HepG2 (cell line): ENCODE data around the gene NOTCH3. TPM values are rescaled to one million over a fixed set of nuclear protein-coding genes. Genes with fewer than 3 reads are reported as not detected.

ENCODE experiments used
- ATAC-seq: fragments of 200-7000 bp; cut with Tn5 transposase; 3 replicates; pipeline ENCODE4 v1.9.1; 2020; ENCODE audit warnings: mild to moderate bottlenecking, moderate library complexity
- BruUV-seq: library from RNA; stranded (reverse); fragments of 400-500 nt; replicated peaks from 2 replicates; lab custom pipeline; 2021; lab: Mats Ljungman, UMichigan
- CTCF ChIA-PET: fragments of 300-600 bp; formaldehyde crosslinking; extraction: SDS; loops from one replicate; lab custom pipeline; 2021; ENCODE audit warnings: low total read pairs, inconsistent platforms, low intra/inter-chr PET ratio; lab: Yijun Ruan, JAX
- POLR2A ChIA-PET: fragments of 350-600 bp; sonication (Branson Sonifier 250); formaldehyde crosslinking; loops from one replicate; lab custom pipeline; 2020; ENCODE audit warnings: antibody characterized with exemption, inconsistent platforms; lab: Yijun Ruan, JAX
- DNase-seq: peaks from one replicate; pipeline ENCODE4 v3.0.0-alpha.2; 2015; ENCODE audit warnings: low spot score
- FAIRE-seq: peaks from 3 replicates; lab custom pipeline; 2011; peaks lifted over from hg19 to GRCh38; lab: Jason Lieb, UNC
- H2AFZ ChIP-seq: one replicate; pipeline ENCODE4 v1.6.1; 2011; ENCODE audit warnings: low read length, inconsistent platforms
- H3K27ac ChIP-seq: fragments of 300-600 bp; 3 replicates; pipeline ENCODE4 v1.8.0; 2011; ENCODE audit warnings: mixed run types, mild to moderate bottlenecking, mixed read lengths, low read length, inconsistent platforms; ENCODE audit not compliant: insufficient read depth; ENCODE audit errors: extremely low read length
- H3K27me3 ChIP-seq, 2 experiments: fragments of 200-600 bp in 1 of 2; 2 replicates in 1 of 2; 3 replicates in 1 of 2; pipeline versions ENCODE4 v1.6.0 to v1.8.0; 2011; ENCODE audit warnings: low read length in 2 of 2, mild to moderate bottlenecking in 2 of 2, moderate library complexity in 2 of 2, inconsistent platforms in 1 of 2; ENCODE audit not compliant: insufficient read depth in 2 of 2, control insufficient read depth in 1 of 2
- H3K36me3 ChIP-seq, 2 experiments: fragments of 200-600 bp in 1 of 2; replicated peaks in 1 of 2; 2 replicates in 1 of 2; 3 replicates in 1 of 2; pipeline versions ENCODE4 v1.5.1 to v1.8.0; 2011; ENCODE audit warnings: low read length in 2 of 2, inconsistent platforms in 1 of 2; ENCODE audit not compliant: insufficient read depth in 2 of 2, control insufficient read depth in 1 of 2
- H3K4me1 ChIP-seq: 2 replicates; pipeline ENCODE4 v1.5.1; 2012; ENCODE audit warnings: low read length, inconsistent platforms; ENCODE audit not compliant: insufficient read depth
- H3K4me2 ChIP-seq: 2 replicates; pipeline ENCODE4 v1.6.0; 2011; ENCODE audit warnings: low read depth, low read length, inconsistent platforms
- H3K4me3 ChIP-seq, 3 experiments: fragments of 200-600 bp in 1 of 3; sonication (generic), shearing (Covaris generic) in 1 of 3; replicated peaks in 1 of 3; 2 replicates each; pipeline ENCODE4 v1.5.1; 2011 to 2016; ENCODE audit warnings: low read length in 3 of 3, inconsistent platforms in 2 of 3, low read depth in 2 of 3, mild to moderate bottlenecking in 2 of 3, control low read depth in 1 of 3, mixed read lengths in 1 of 3; ENCODE audit not compliant: insufficient read depth in 1 of 3
- H3K79me2 ChIP-seq: one replicate; pipeline ENCODE4 v1.6.1; 2011; ENCODE audit warnings: low read length, inconsistent platforms; ENCODE audit not compliant: insufficient read depth
- H3K9ac ChIP-seq: 2 replicates; pipeline ENCODE4 v1.6.0; 2011; ENCODE audit warnings: mild to moderate bottlenecking, low read depth, low read length, inconsistent platforms; ENCODE audit not compliant: insufficient read depth
- H3K9me3 ChIP-seq: 2 replicates; pipeline ENCODE4 v1.5.1; 2012; ENCODE audit warnings: mild to moderate bottlenecking, low read length
- H4K20me1 ChIP-seq: 2 replicates; pipeline ENCODE4 v1.6.0; 2011; ENCODE audit warnings: inconsistent platforms, mild to moderate bottlenecking, low read length, moderate library complexity; ENCODE audit not compliant: insufficient read depth
- FLYWCH1 ChIP-seq: sonication (generic); formaldehyde crosslinking; IDR thresholded peaks from 2 replicates; pipeline ENCODE4 v1.8.1; 2023; ENCODE audit warnings: mild to moderate bottlenecking, missing genetic modification reagents
- FOSL1 ChIP-seq: sonication (generic); formaldehyde crosslinking; IDR thresholded peaks from 2 replicates; pipeline ENCODE4 v1.9.0; 2021; ENCODE audit warnings: missing genetic modification reagents, borderline replicate concordance
- FOXM1 ChIP-seq: sonication (generic); formaldehyde crosslinking; IDR thresholded peaks from 2 replicates; pipeline ENCODE4 v1.5.0; 2020; ENCODE audit warnings: missing genetic modification reagents
- ZNF556 ChIP-seq: sonication (generic); formaldehyde crosslinking; IDR thresholded peaks from 2 replicates; pipeline ENCODE4 v1.4.0; 2020; ENCODE audit warnings: mild to moderate bottlenecking, missing genetic modification reagents, borderline replicate concordance
- ZNF614 ChIP-seq: IDR thresholded peaks from 2 replicates; pipeline ENCODE4 v1.6.1; 2018; ENCODE audit warnings: missing biosample characterization, missing genetic modification reagents, inconsistent platforms, borderline replicate concordance
- WGBS: methylation state at CpG from one replicate; pipeline ENCODE4 v1.1.6; 2017; ENCODE audit warnings: low lambda C conversion rate; 5-methylcytosine and 5-hydroxymethylcytosine counted together
- in situ Hi-C: cut with HindIII; loops from 2 replicates; pipeline ENCODE4 v1.10.0; 2017; ENCODE audit warnings: low pct_unique_long_range_greater_than_20kb; ENCODE audit not compliant: extremely low pct_ligation_motif_present
- intact Hi-C: fragments of 100-400 bp; cut with micrococcal nuclease; formaldehyde crosslinking; loops from one replicate; pipeline ENCODE4 v1.10.0; 2022; ENCODE audit not compliant: unreplicated experiment
- polyA plus RNA-seq, 8 experiments: library from polyadenylated mRNA; depleted of rRNA in 3 of 8; stranded (reverse) in 7 of 8; unstranded in 1 of 8; fragments of >200 nt; fragmentation: Illumina TruSeq in 4 of 8; extraction: Trizol in 4 of 8; gene quantifications; 2 replicates each; pipeline versions ENCODE4 v1.2.1 to v1.2.3, GENCODE V29; 2011 to 2016; ENCODE audit warnings: low read depth in 4 of 8, missing spikeins in 1 of 8, mixed read lengths in 1 of 8; ENCODE audit not compliant: insufficient read depth in 1 of 8
- total RNA-seq, 5 experiments: library from RNA; depleted of rRNA; stranded (reverse); fragments of >200 nt; fragmentation: Illumina TruSeq; extraction: Trizol; gene quantifications; 2 replicates each; pipeline ENCODE4 v1.2.3, GENCODE V29; 2016; ENCODE audit warnings: low read depth in 1 of 5
- TF ChIP-seq, protein P1 (sequence below): sonication (generic); IDR thresholded peaks from 2 replicates; pipeline ENCODE4 v1.6.1; 2016; ENCODE audit warnings: low read depth, borderline replicate concordance
- TF ChIP-seq, protein P2 (sequence below): sonication (generic); formaldehyde crosslinking; IDR thresholded peaks from 2 replicates; pipeline ENCODE4 v1.5.0; 2020; ENCODE audit warnings: mild to moderate bottlenecking, missing genetic modification reagents, borderline replicate concordance
- TF ChIP-seq, protein P3 (sequence below): sonication (generic); formaldehyde crosslinking; IDR thresholded peaks from 2 replicates; pipeline ENCODE4 v1.4.0; 2020; ENCODE audit warnings: missing genetic modification reagents, mild to moderate bottlenecking, borderline replicate concordance

The NOTCH3 gene
- total and polyA plus RNA-seq, 2 of the 13 experiments (the other 11 are each of a cell fraction or from before 2014, with no cell fraction given), result 0.09 to 0.28 TPM

DNA sequence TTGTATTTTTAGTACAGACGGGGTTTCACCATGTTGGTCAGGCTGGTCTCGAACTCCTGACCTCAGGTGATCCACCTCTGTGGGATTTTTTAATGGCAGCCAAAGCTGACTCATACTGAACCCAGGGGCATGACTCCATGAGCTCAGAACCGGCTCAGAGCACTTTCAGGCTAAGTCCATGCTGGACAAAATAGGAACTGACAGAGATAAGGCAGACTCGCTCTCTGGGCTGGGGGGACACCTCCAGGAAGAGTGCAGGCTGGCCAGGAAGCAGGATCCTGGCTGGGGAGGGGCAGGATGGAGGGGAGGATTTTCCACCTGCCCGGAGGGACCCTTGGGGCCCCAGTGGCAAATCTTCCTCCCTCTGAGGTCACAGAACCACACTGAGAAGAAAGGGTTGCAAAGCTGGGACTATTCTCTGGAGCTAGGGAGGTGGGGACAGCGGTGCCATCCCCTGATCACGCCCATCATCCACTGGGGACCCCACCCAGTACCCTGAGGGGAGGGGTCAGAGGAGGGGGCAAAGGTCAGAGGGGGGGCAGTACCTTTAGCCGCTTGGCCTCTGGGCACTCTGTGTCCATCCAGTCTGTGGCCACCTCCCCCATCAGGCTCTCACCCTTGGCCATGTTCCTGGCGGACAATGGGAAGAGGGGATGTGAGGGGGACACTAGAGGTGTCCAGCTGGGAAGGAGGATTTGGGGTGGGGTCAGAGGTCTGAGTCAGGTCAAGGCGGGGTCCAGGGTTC lies 31.1 kb downstream of the NOTCH3 start:
- FAIRE-seq (no peak), ATAC-seq (no peak), DNase-seq (no peak)
- Histone ChIP-seq H3K9ac (no peak overlapping the region), H3K4me3 (no peak overlapping the region), H3K4me2 (no peak overlapping the region), H3K9me3 (peaks cover 19% of the 10 kb centered on the region), H3K36me3 (no peaks in the 10 kb centered on the region), H2AFZ (no peak overlapping the region), H3K4me1 (peaks cover 39% of the 10 kb centered on the region), H3K79me2 (no peaks in the 10 kb centered on the region), H4K20me1 (no peaks in the 10 kb centered on the region; the same call in 1 of the 2 replicates), H3K27me3 (no peaks in the 10 kb centered on the region), H3K27ac (no peak overlapping the region)
- no TSS peak for BruUV-seq
- TF ChIP-seq FOXM1 (CRISPR knock-in tag), result no peak
- no peak for TF ChIP-seq ZNF556 (CRISPR knock-in tag)
- TF ChIP-seq, protein P1, sequence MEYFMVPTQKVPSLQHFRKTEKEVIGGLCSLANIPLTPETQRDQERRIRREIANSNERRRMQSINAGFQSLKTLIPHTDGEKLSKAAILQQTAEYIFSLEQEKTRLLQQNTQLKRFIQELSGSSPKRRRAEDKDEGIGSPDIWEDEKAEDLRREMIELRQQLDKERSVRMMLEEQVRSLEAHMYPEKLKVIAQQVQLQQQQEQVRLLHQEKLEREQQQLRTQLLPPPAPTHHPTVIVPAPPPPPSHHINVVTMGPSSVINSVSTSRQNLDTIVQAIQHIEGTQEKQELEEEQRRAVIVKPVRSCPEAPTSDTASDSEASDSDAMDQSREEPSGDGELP, result no peak
- no peak for TF ChIP-seq FLYWCH1
- no peak for TF ChIP-seq ZNF614 (CRISPR knock-in tag)
- TF ChIP-seq, protein P2, sequence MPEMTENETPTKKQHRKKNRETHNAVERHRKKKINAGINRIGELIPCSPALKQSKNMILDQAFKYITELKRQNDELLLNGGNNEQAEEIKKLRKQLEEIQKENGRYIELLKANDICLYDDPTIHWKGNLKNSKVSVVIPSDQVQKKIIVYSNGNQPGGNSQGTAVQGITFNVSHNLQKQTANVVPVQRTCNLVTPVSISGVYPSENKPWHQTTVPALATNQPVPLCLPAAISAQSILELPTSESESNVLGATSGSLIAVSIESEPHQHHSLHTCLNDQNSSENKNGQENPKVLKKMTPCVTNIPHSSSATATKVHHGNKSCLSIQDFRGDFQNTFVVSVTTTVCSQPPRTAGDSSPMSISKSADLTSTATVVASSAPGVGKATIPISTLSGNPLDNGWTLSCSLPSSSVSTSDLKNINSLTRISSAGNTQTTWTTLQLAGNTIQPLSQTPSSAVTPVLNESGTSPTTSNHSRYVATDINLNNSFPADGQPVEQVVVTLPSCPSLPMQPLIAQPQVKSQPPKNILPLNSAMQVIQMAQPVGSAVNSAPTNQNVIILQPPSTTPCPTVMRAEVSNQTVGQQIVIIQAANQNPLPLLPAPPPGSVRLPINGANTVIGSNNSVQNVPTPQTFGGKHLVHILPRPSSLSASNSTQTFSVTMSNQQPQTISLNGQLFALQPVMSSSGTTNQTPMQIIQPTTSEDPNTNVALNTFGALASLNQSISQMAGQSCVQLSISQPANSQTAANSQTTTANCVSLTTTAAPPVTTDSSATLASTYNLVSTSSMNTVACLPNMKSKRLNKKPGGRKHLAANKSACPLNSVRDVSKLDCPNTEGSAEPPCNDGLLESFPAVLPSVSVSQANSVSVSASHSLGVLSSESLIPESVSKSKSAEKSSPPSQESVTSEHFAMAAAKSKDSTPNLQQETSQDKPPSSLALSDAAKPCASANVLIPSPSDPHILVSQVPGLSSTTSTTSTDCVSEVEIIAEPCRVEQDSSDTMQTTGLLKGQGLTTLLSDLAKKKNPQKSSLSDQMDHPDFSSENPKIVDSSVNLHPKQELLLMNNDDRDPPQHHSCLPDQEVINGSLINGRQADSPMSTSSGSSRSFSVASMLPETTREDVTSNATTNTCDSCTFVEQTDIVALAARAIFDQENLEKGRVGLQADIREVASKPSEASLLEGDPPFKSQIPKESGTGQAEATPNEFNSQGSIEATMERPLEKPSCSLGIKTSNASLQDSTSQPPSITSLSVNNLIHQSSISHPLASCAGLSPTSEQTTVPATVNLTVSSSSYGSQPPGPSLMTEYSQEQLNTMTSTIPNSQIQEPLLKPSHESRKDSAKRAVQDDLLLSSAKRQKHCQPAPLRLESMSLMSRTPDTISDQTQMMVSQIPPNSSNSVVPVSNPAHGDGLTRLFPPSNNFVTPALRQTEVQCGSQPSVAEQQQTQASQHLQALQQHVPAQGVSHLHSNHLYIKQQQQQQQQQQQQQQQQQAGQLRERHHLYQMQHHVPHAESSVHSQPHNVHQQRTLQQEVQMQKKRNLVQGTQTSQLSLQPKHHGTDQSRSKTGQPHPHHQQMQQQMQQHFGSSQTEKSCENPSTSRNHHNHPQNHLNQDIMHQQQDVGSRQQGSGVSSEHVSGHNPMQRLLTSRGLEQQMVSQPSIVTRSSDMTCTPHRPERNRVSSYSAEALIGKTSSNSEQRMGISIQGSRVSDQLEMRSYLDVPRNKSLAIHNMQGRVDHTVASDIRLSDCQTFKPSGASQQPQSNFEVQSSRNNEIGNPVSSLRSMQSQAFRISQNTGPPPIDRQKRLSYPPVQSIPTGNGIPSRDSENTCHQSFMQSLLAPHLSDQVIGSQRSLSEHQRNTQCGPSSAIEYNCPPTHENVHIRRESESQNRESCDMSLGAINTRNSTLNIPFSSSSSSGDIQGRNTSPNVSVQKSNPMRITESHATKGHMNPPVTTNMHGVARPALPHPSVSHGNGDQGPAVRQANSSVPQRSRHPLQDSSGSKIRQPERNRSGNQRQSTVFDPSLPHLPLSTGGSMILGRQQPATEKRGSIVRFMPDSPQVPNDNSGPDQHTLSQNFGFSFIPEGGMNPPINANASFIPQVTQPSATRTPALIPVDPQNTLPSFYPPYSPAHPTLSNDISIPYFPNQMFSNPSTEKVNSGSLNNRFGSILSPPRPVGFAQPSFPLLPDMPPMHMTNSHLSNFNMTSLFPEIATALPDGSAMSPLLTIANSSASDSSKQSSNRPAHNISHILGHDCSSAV, result no peak
- TF ChIP-seq FOSL1 (CRISPR knock-in tag), result no peak
- TF ChIP-seq, protein P3, sequence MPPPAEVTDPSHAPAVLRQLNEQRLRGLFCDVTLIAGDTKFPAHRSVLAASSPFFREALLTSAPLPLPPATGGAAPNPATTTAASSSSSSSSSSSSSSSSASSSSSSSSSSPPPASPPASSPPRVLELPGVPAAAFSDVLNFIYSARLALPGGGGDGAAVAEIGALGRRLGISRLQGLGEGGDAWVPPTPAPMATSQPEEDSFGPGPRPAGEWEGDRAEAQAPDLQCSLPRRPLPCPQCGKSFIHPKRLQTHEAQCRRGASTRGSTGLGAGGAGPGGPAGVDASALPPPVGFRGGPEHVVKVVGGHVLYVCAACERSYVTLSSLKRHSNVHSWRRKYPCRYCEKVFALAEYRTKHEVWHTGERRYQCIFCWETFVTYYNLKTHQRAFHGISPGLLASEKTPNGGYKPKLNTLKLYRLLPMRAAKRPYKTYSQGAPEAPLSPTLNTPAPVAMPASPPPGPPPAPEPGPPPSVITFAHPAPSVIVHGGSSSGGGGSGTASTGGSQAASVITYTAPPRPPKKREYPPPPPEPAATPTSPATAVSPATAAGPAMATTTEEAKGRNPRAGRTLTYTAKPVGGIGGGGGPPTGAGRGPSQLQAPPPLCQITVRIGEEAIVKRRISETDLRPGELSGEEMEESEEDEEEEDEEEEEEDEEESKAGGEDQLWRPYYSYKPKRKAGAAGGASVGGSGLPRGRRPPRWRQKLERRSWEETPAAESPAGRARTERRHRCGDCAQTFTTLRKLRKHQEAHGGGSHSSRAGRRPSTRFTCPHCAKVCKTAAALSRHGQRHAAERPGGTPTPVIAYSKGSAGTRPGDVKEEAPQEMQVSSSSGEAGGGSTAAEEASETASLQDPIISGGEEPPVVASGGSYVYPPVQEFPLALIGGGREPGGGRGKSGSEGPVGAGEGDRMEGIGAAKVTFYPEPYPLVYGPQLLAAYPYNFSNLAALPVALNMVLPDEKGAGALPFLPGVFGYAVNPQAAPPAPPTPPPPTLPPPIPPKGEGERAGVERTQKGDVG (CRISPR knock-in tag), result no peak
- POLR2A ChIA-PET, result interaction anchor here (0.5 kb wide), 1 partner anchor 241 kb away, joined by 3 read pairs; no protein-coding TSS in a partner anchor
- intact Hi-C loops, result no loop called here
- in situ Hi-C loops, result no loop called here
- CTCF ChIA-PET, result no interaction called here
- WGBS, result 54% methylated on average over 6 of the region's 10 CpGs
